K562 (cell line): ENCODE data around the gene PTPN7. TPM values are rescaled to one million over a fixed set of nuclear protein-coding genes. Genes with fewer than 3 reads are reported as not detected.

Experiments used
- ATAC-seq: fragments of 200-7000 bp; cut with Tn5 transposase; 3 replicates; pipeline ENCODE4 v1.9.1; 2020; ENCODE audit warnings: moderate library complexity
- BruUV-seq: library from RNA; stranded (reverse); fragments of 400-500 nt; replicated peaks from 2 replicates; lab custom pipeline; 2021; lab: Mats Ljungman, UMichigan
- CTCF ChIA-PET: fragments of 300-600 bp; formaldehyde crosslinking; extraction: SDS; loops from one replicate; lab custom pipeline; 2021; ENCODE audit warnings: low intra/inter-chr PET ratio; lab: Yijun Ruan, JAX
- POLR2A ChIA-PET: fragments of 300-600, 350-650 bp; sonication (Branson Sonifier 250); formaldehyde crosslinking; extraction: SDS; loops from one replicate; lab custom pipeline; 2021; ENCODE audit warnings: antibody characterized with exemption, inconsistent platforms; lab: Yijun Ruan, JAX
- DNase-seq, 4 experiments: peaks; one replicate each; pipeline versions ENCODE4 v3.0.0 to v3.0.0-alpha.2; 2011 to 2018; ENCODE audit warnings: low spot score in 3 of 4, mixed read lengths in 3 of 4; ENCODE audit errors: extremely low read depth in 1 of 4
- FAIRE-seq: peaks from 2 replicates; lab custom pipeline; 2011; peaks lifted over from hg19 to GRCh38; lab: Jason Lieb, UNC
- H2AFZ ChIP-seq: 2 replicates; pipeline ENCODE4 v1.6.0; 2011; ENCODE audit warnings: low read depth, low read length, control low read depth, inconsistent platforms
- H3K27ac ChIP-seq: fragments of 200-600 bp; 3 replicates; pipeline ENCODE4 v1.8.0; 2011; ENCODE audit warnings: low read depth, mild to moderate bottlenecking, control low read depth, inconsistent platforms, low read length, moderate library complexity, mixed read lengths; ENCODE audit errors: extremely low read depth
- H3K27me3 ChIP-seq, 2 experiments: fragments of 300-600 bp in 1 of 2; 2 replicates in 1 of 2; 3 replicates in 1 of 2; pipeline versions ENCODE4 v1.6.0 to v1.8.0; 2011; ENCODE audit warnings: inconsistent platforms in 2 of 2, low read length in 2 of 2, mild to moderate bottlenecking in 1 of 2, mixed read lengths in 1 of 2, moderate library complexity in 1 of 2; ENCODE audit not compliant: control insufficient read depth in 2 of 2, insufficient read depth in 2 of 2
- H3K36me3 ChIP-seq: fragments of 300-600 bp; 3 replicates; pipeline ENCODE4 v1.8.0; 2011; ENCODE audit warnings: mild to moderate bottlenecking, low read length, inconsistent platforms; ENCODE audit not compliant: control insufficient read depth, insufficient read depth
- H3K4me1 ChIP-seq, 2 experiments: fragments of 200-600 bp in 1 of 2; replicated peaks in 1 of 2; 2 replicates in 1 of 2; 3 replicates in 1 of 2; pipeline versions ENCODE4 v1.5.1 to v1.8.0; 2011; ENCODE audit warnings: inconsistent platforms in 2 of 2, low read length in 2 of 2, mild to moderate bottlenecking in 1 of 2, mixed read lengths in 1 of 2, moderate library complexity in 1 of 2; ENCODE audit not compliant: control insufficient read depth in 2 of 2, insufficient read depth in 2 of 2
- H3K4me2 ChIP-seq: 2 replicates; pipeline ENCODE4 v1.6.1; 2011; ENCODE audit warnings: low read length, control low read depth, inconsistent platforms, mixed read lengths; ENCODE audit not compliant: insufficient read depth
- H3K4me3 ChIP-seq: fragments of 200-600 bp; sonication (generic), shearing (Covaris generic); 2 replicates; pipeline ENCODE4 v1.5.1; 2016; ENCODE audit warnings: control low read depth, inconsistent platforms
- H3K79me2 ChIP-seq: fragments of 200-600 bp; 3 replicates; pipeline ENCODE4 v1.8.0; 2011; ENCODE audit warnings: low read length, inconsistent platforms; ENCODE audit not compliant: control insufficient read depth, insufficient read depth
- H3K9ac ChIP-seq, 2 experiments: 2 replicates each; pipeline versions ENCODE4 v1.6.0 to v1.6.1; 2011; ENCODE audit warnings: low read depth in 2 of 2, low read length in 2 of 2, control low read depth in 1 of 2, inconsistent platforms in 1 of 2, mild to moderate bottlenecking in 1 of 2, mixed read lengths in 1 of 2; ENCODE audit not compliant: insufficient read depth in 1 of 2
- H3K9me1 ChIP-seq: one replicate; pipeline ENCODE4 v1.6.0; 2011; ENCODE audit warnings: inconsistent platforms, mild to moderate bottlenecking, low read length, moderate library complexity; ENCODE audit not compliant: control insufficient read depth, insufficient read depth
- H3K9me3 ChIP-seq: replicated peaks from 2 replicates; pipeline ENCODE4 v1.5.1; 2011; ENCODE audit warnings: low read depth, low read length, inconsistent platforms; ENCODE audit not compliant: control insufficient read depth, insufficient read depth
- H4K20me1 ChIP-seq: replicated peaks from 2 replicates; pipeline ENCODE4 v1.6.1; 2011; ENCODE audit warnings: low read length, inconsistent platforms, mixed read lengths; ENCODE audit not compliant: control insufficient read depth, insufficient read depth
- BDP1 ChIP-seq: IDR thresholded peaks from 3 replicates; pipeline ENCODE4 v1.6.1; 2011; ENCODE audit not compliant: insufficient read length, insufficient read depth
- CGGBP1 ChIP-seq: fragments of 250-450 bp; sonication (Bioruptor Pico); IDR thresholded peaks from 2 replicates; pipeline ENCODE4 v1.9.0; 2021; ENCODE audit warnings: mild to moderate bottlenecking
- CSDE1 ChIP-seq, 2 experiments: fragments of 450-650 bp; IDR thresholded peaks; 2 replicates each; pipeline ENCODE4 v1.6.1; 2016; ENCODE audit warnings: mild to moderate bottlenecking in 1 of 2
- CTCF ChIP-seq, 3 experiments: IDR thresholded peaks in 2 of 3; conservative IDR thresholded peaks in 1 of 3; 2 replicates each; pipeline ENCODE4 v1.5.1; 2011 to 2012; ENCODE audit warnings: low read length in 3 of 3, mild to moderate bottlenecking in 3 of 3, control low read depth in 2 of 3, improper control_type of control experiment in 1 of 3, inconsistent platforms in 1 of 3, low read depth in 1 of 3, mixed read lengths in 1 of 3, moderate library complexity in 1 of 3; ENCODE audit not compliant: insufficient read depth in 2 of 3
- CTCFL ChIP-seq: IDR thresholded peaks from 2 replicates; pipeline ENCODE4 v1.6.1; 2011; ENCODE audit warnings: borderline replicate concordance, low read depth, mild to moderate bottlenecking, moderate library complexity, low read length; ENCODE audit not compliant: insufficient read depth, poor library complexity, severe bottlenecking
- E2F8 ChIP-seq: fragments of 450-650 bp; IDR thresholded peaks from 2 replicates; pipeline ENCODE4 v1.7.1; 2018; ENCODE audit warnings: mild to moderate bottlenecking, low read depth; ENCODE audit not compliant: partially characterized antibody
- GTF3C2 ChIP-seq: IDR thresholded peaks from 3 replicates; pipeline ENCODE4 v1.6.1; 2011; ENCODE audit warnings: borderline replicate concordance, mild to moderate bottlenecking, moderate library complexity; ENCODE audit not compliant: insufficient read length; ENCODE audit errors: extremely low read depth
- KAT7 ChIP-seq: sonication (generic); formaldehyde crosslinking; IDR thresholded peaks from 2 replicates; pipeline ENCODE4 v1.8.0; 2022; ENCODE audit warnings: missing genetic modification reagents, mild to moderate bottlenecking, borderline replicate concordance
- POU5F1 ChIP-seq: fragments of 150-350 bp; IDR thresholded peaks from 2 replicates; pipeline ENCODE4 v1.6.1; 2014; ENCODE audit warnings: borderline replicate concordance, low read length, low read depth, mild to moderate bottlenecking; ENCODE audit not compliant: partially characterized antibody
- SMARCA4 ChIP-seq: fragments of 450-650 bp; IDR thresholded peaks from 2 replicates; pipeline ENCODE4 v1.6.1; 2016
- XRCC4 ChIP-seq: IDR thresholded peaks from one replicate; pipeline ENCODE4 v1.6.1; 2011; ENCODE audit not compliant: insufficient read depth, insufficient read length; ENCODE audit errors: extremely low read depth
- WGBS: fragments of 100-300 bp; shearing (Covaris generic); methylation state at CpG from one replicate; pipeline ENCODE4 v1.1.6; 2016; ENCODE audit warnings: low coverage, mixed read lengths; ENCODE audit not compliant: insufficient coverage; ENCODE audit errors: missing lambda C conversion rate; 5-methylcytosine and 5-hydroxymethylcytosine counted together
- in situ Hi-C: fragments of 300-500 bp; cut with MboI; formaldehyde crosslinking; loops from 4 replicates; pipeline ENCODE4 v1.15.0; 2018; ENCODE audit warnings: inconsistent platforms, mixed read lengths
- intact Hi-C: fragments of 100-400 bp; cut with micrococcal nuclease; formaldehyde crosslinking; loops from 2 replicates; pipeline ENCODE4 v1.14.2; 2022
- polyA plus RNA-seq, 8 experiments: library from polyadenylated mRNA; depleted of rRNA in 4 of 8; stranded (reverse) in 5 of 8; unstranded in 3 of 8; fragments of >200 nt; fragmentation: Nextera tagmentation in 2 of 8; fragmentation: Illumina TruSeq in 1 of 8; extraction: Ambion mirVana in 2 of 8; extraction: Trizol in 1 of 8; gene quantifications; 2 replicates each; pipeline versions ENCODE4 v1.2.1 to v1.2.3, GENCODE V29; 2011 to 2014; ENCODE audit warnings: inconsistent platforms in 1 of 8, missing spikeins in 1 of 8
- total RNA-seq, 7 experiments: library from RNA; depleted of rRNA in 6 of 7; stranded (reverse); fragments of >200 nt in 6 of 7; fragmentation: Illumina TruSeq in 2 of 7; extraction: Trizol in 2 of 7; gene quantifications; 2 replicates each; pipeline versions ENCODE4 v1.2.1 to v1.2.3, GENCODE V29; 2011 to 2021; ENCODE audit warnings: low replicate concordance in 1 of 7

Gene PTPN7
- total and polyA plus RNA-seq, 9 of the 15 experiments (the other 6 are each of a cell fraction or from before 2014, with no cell fraction given) = 18.7 to 144 (median 120) TPM

DNA sequence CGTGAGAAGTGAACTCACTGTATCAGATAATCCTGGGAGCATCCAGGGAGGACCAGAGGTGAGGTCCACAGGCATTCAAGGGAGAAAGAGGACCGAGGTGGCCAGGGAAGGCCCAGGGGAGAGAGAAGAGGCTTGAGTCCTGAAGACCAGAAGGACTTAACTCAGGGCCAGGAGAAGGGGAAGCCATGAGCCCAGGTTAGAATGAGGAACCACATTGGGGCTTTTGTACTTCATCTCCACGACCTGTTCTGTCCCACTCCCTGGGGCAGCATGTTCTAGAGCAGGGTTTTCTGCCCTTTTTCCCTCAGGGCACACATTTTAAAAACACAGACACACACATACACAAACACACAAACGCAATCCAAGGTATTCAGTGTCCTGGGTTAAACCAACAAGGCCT lies 41.6 kb upstream of the PTPN7 start:
- CTCF ChIA-PET = no interaction called here
- peak; percentile 14; the same call in 1 of the 3 replicates for ATAC-seq
- no peak overlapping the region for H3K27ac ChIP-seq

More for the DNA sequence above, 41.6 kb upstream of the PTPN7 start:
- Histone ChIP-seq H3K36me3 (no peaks in the 10 kb centered on the region), H3K9me3 (peaks cover 3% of the 10 kb centered on the region; the same call in 1 of the 2 replicates), H3K27me3 (peaks cover 0 to 31% of the 10 kb centered on the region in 2 experiments; a peak in 2 of 5 replicates), H4K20me1 (no peaks in the 10 kb centered on the region), H3K4me3 (no peak overlapping the region), H3K9me1 (no peaks in the 10 kb centered on the region), H3K4me1 (peaks cover 8 to 11% of the 10 kb centered on the region in 2 experiments; a peak in 4 of 5 replicates), H3K4me2 (no peak overlapping the region), H3K79me2 (no peaks in the 10 kb centered on the region), H3K9ac (no peak overlapping the region), H2AFZ (no peak overlapping the region)
- intact Hi-C loops (no loop called here), in situ Hi-C loops (loop anchor here (25.0 kb wide), 1 partner anchor 110 kb away; no protein-coding TSS in a partner anchor)
- BruUV-seq = no TSS peak
- DNase-seq (no peak), FAIRE-seq (no peak)
- no peak for TF ChIP-seq CTCFL
- no peak for TF ChIP-seq SMARCA4
- no peak for TF ChIP-seq BDP1
- TF ChIP-seq CSDE1 (IDR thresholded peaks at IDR 0.05) = no peak
- TF ChIP-seq E2F8 = no peak
- TF ChIP-seq XRCC4 = no peak
- no peak for TF ChIP-seq KAT7 (CRISPR knock-in tag)
- no peak for TF ChIP-seq POU5F1
- no peak for TF ChIP-seq CTCF (IDR thresholded peaks at IDR 0.05 in 2 of 3, conservative IDR thresholded peaks at IDR 0.05 in 1 of 3; ENCODE audit: insufficient read depth in 2 of 3, low read depth in 1 of 3, low read length in 3 of 3)
- TF ChIP-seq GTF3C2 = no peak
- TF ChIP-seq CGGBP1 = no peak
- 8% methylated on average over 4 of the region's 4 CpGs for WGBS
- POLR2A ChIA-PET = interaction anchor here (0.6 kb wide), 1 partner anchor 16 kb away, joined by 3 read pairs; no protein-coding TSS in a partner anchor
